NCI-H146 (cell line): ENCODE results near the gene ELOVL6.
"Not testable (repeated sequence)": the region's sequence is repeated elsewhere in the genome, so short reads cannot be mapped to it uniquely, and the experiment has no call there.

Experiments
- DNase-seq: peaks from one replicate; lab custom pipeline; 2025; lab: John Stamatoyannopoulos, UW

ELOVL6 gene

GRCh38 chr4:110196871-110197528 is 1.4 kb downstream of the ELOVL6 start:
- peak; percentile 74 for DNase-seq

GRCh38 chr4:110196206-110196870 is 2.1 kb downstream of the ELOVL6 start:
- DNase-seq = peak; percentile 76

GRCh38 chr4:110195561-110196205 is 2.7 kb downstream of the ELOVL6 start:
- DNase-seq = peak; percentile 57

- DNase-seq = peak; percentile 83
Measured at GRCh38 chr4:110193822-110194761, 4.3 kb downstream of the ELOVL6 start.

- not testable (repeated sequence) for DNase-seq
Measured at GRCh38 chr4:110193287-110193686, 5.1 kb downstream of the ELOVL6 start.

GRCh38 chr4:110190249-110190648 is 8.2 kb downstream of the ELOVL6 start:
- no peak for DNase-seq

- no peak for DNase-seq
Measured at GRCh38 chr4:110188113-110188512, 10.3 kb downstream of the ELOVL6 start.

- DNase-seq = no peak
Measured at GRCh38 chr4:110184791-110185155, 13.6 kb downstream of the ELOVL6 start.

- no peak for DNase-seq
Measured at GRCh38 chr4:110184140-110184790, 14.2 kb downstream of the ELOVL6 start.

GRCh38 chr4:110183643-110184042 is 14.8 kb downstream of the ELOVL6 start:
- DNase-seq = no peak

GRCh38 chr4:110183058-110183457 is 15.4 kb downstream of the ELOVL6 start:
- no peak for DNase-seq

- no peak for DNase-seq
Measured at GRCh38 chr4:110181890-110182289, 16.5 kb downstream of the ELOVL6 start.

GRCh38 chr4:110175634-110176033 is 22.8 kb downstream of the ELOVL6 start:
- DNase-seq = no peak

- DNase-seq = peak; percentile 73
Measured at GRCh38 chr4:110172972-110173371, 25.4 kb downstream of the ELOVL6 start.

- no peak for DNase-seq
Measured at GRCh38 chr4:110171971-110172370, 26.4 kb downstream of the ELOVL6 start.

GRCh38 chr4:110170861-110171260 is 27.6 kb downstream of the ELOVL6 start:
- DNase-seq = no peak

- no peak for DNase-seq
Measured at GRCh38 chr4:110165382-110166286, 32.8 kb downstream of the ELOVL6 start.

GRCh38 chr4:110164856-110165255 is 33.6 kb downstream of the ELOVL6 start:
- DNase-seq = no peak

- DNase-seq = no peak
Measured at GRCh38 chr4:110164251-110164650, 34.2 kb downstream of the ELOVL6 start.

- no peak for DNase-seq
Measured at GRCh38 chr4:110163327-110164069, 34.9 kb downstream of the ELOVL6 start.
